Calu3 (cell line): Measurements from ENCODE around the gene INTS3. TPM values are rescaled to one million over a fixed set of nuclear protein-coding genes. Genes with fewer than 3 reads are reported as not detected.

Source experiments
- BruUV-seq: library from RNA; stranded (reverse); fragments of 400-500 nt; replicated peaks from 2 replicates; lab custom pipeline; 2021; lab: Mats Ljungman, UMichigan
- CTCF ChIA-PET: fragments of 300-600 bp; sonication (Branson Sonifier 250); formaldehyde crosslinking; loops from one replicate; lab custom pipeline; 2022; ENCODE audit warnings: antibody characterized with exemption; lab: Charles Lee
- DNase-seq: peaks from one replicate; pipeline ENCODE4 v3.0.0; 2022
- H3K27ac Mint-ChIP-seq: one replicate; pipeline ENCODE4 v1.8.0; 2022; ENCODE audit warnings: mixed read lengths; ENCODE audit not compliant: unreplicated experiment
- H3K27me3 Mint-ChIP-seq: one replicate; pipeline ENCODE4 v1.8.0; 2022; ENCODE audit warnings: mixed read lengths; ENCODE audit not compliant: unreplicated experiment
- H3K36me3 Mint-ChIP-seq: one replicate; pipeline ENCODE4 v1.8.0; 2022; ENCODE audit warnings: mild to moderate bottlenecking, moderate library complexity, mixed read lengths; ENCODE audit not compliant: insufficient read depth, unreplicated experiment
- H3K4me1 Mint-ChIP-seq: one replicate; pipeline ENCODE4 v1.8.0; 2022; ENCODE audit warnings: mild to moderate bottlenecking, low read depth, mixed read lengths; ENCODE audit not compliant: unreplicated experiment
- H3K4me3 Mint-ChIP-seq: one replicate; pipeline ENCODE4 v1.8.0; 2022; ENCODE audit warnings: mild to moderate bottlenecking, low read depth, moderate library complexity, mixed read lengths; ENCODE audit not compliant: unreplicated experiment
- H3K9me3 Mint-ChIP-seq: one replicate; pipeline ENCODE4 v1.8.0; 2022; ENCODE audit warnings: low read depth, mixed read lengths; ENCODE audit not compliant: unreplicated experiment
- CTCF ChIP-seq: fragments of 200-600 bp; IDR thresholded peaks from one replicate; pipeline ENCODE4 v1.8.0; 2022; ENCODE audit warnings: antibody characterized with exemption; ENCODE audit not compliant: unreplicated experiment
- intact Hi-C: fragments of 100-400 bp; cut with micrococcal nuclease; formaldehyde crosslinking; loops from one replicate; pipeline ENCODE4 v1.10.0; 2022; ENCODE audit not compliant: unreplicated experiment
- total RNA-seq: library from RNA; stranded (reverse); gene quantifications from 2 replicates; pipeline ENCODE4 v1.2.3, GENCODE V29; 2022

INTS3 gene
- total RNA-seq, 1 experiment from 2014 or later, result 55.9 TPM

GRCh38 chr1:153748903-153749302 is 21.1 kb downstream of the INTS3 start:
- H3K4me3 Mint-ChIP-seq, result no peak overlapping the region
- H3K36me3 Mint-ChIP-seq, result peaks cover 30% of the 10 kb centered on the region
- intact Hi-C loops, result loop anchor here (1.0 to 2.0 kb wide), 3 partner anchors 72 to 242 kb away; no protein-coding TSS in a partner anchor
- H3K4me1 Mint-ChIP-seq, result peaks cover 2% of the 10 kb centered on the region
- H3K9me3 Mint-ChIP-seq, result no peaks in the 10 kb centered on the region
- no peak for DNase-seq
- CTCF ChIA-PET, result no interaction called here
- H3K27me3 Mint-ChIP-seq, result no peaks in the 10 kb centered on the region
- no peak for TF ChIP-seq CTCF
- H3K27ac Mint-ChIP-seq, result no peak overlapping the region
- no TSS peak for BruUV-seq

- Mint-ChIP-seq H3K4me1 (no peaks in the 10 kb centered on the region), H3K27me3 (no peaks in the 10 kb centered on the region), H3K4me3 (no peak overlapping the region), H3K9me3 (no peaks in the 10 kb centered on the region), H3K36me3 (peaks cover 30% of the 10 kb centered on the region), H3K27ac (no peak overlapping the region)
- CTCF ChIA-PET, result no interaction called here
- peak; percentile 88 for TF ChIP-seq CTCF
- no TSS peak for BruUV-seq
- intact Hi-C loops, result loop anchor here (1.0 to 2.0 kb wide), 3 partner anchors 72 to 243 kb away; no protein-coding TSS in a partner anchor
- peak; percentile 85 for DNase-seq
These were observed 21.7 kb downstream of the INTS3 start for GRCh38 chr1:153749408-153750005.

DNA sequence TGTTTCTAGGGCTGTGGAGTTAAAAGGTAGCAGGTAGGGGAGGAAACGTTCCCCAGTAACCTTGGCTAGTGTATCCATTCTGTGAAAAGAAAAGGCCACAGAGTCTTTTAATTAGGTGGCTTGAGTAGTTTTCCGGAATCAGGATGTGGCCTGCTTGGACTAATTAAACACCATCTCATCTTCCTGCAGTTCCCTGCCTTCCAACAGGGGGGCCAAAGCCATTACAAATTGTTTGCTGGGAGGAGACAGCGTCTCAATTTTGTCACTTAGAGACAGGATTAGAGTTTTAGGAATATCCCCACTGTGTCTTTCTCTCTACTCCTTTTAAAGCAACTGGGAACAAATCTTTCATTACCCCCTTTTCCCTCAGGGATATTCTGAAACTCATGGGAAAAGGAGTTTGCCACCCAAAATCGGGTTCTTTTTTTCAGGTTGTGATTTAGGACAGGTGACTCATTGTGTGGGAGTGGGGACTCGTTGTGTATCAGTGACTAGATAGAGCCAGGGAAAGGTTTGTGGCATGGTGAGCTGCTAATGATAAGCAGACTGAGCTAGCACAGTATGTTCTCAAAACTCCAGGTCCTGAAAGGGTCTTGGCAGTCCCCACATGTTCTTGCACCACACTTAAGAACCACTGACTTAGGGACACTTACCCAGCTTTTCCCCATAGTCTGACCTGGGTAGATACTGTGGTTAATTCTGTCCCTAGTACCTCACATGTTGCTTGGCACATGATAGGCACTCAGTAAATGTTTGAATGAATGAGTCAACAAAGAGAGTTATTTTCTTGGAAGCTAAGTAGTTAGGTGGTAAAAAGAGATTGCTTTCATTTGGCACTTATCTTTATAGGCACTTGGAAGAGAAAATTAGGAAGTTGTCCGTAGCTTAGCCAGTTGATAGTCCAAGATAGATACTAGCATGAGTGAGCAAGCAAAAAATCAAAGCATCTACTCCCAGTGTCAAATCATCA is 22.5 kb downstream of the INTS3 start:
- Mint-ChIP-seq H3K27me3 (no peaks in the 10 kb centered on the region), H3K36me3 (peaks cover 30% of the 10 kb centered on the region), H3K27ac (no peak overlapping the region), H3K4me3 (no peak overlapping the region), H3K9me3 (no peaks in the 10 kb centered on the region), H3K4me1 (no peaks in the 10 kb centered on the region)
- CTCF ChIA-PET, result no interaction called here
- no peak for TF ChIP-seq CTCF
- DNase-seq, result no peak
- intact Hi-C loops, result no loop called here
- no TSS peak for BruUV-seq

DNA sequence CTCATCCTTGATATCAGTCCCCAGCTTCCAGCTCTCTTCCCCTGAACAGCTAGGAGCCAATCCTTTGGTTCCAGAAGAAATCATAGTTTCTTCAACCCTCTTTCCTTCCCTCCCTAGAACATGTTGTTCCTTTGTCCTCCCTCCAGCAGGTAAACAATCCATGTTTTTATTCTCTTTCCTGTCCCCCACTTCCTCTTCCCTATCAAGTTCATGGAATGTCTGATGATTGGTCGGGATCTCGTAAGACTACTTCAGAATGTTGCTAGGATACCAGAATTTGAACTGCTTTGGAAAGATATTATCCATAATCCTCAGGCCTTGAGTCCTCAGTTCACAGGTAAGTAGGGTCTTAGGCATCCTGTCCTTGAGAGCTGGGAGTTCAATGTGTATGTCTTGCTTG is 24.2 kb downstream of the INTS3 start:
- no TSS peak for BruUV-seq
- no peak overlapping the region for H3K4me3 Mint-ChIP-seq
- H3K27ac Mint-ChIP-seq, result no peak overlapping the region
- H3K36me3 Mint-ChIP-seq, result peaks cover 24% of the 10 kb centered on the region
- TF ChIP-seq CTCF, result no peak
- no peaks in the 10 kb centered on the region for H3K27me3 Mint-ChIP-seq
- intact Hi-C loops, result no loop called here
- H3K9me3 Mint-ChIP-seq, result no peaks in the 10 kb centered on the region
- DNase-seq, result no peak
- H3K4me1 Mint-ChIP-seq, result no peaks in the 10 kb centered on the region
- CTCF ChIA-PET, result no interaction called here
